H9 (cell line): ENCODE measurements around the gene CROT. TPM values are rescaled to one million over a fixed set of nuclear protein-coding genes. Genes with fewer than 3 reads are reported as not detected.

Source experiments
- DNase-seq: peaks from one replicate; pipeline ENCODE4 v3.0.0-alpha.2; 2017
- H2AFZ ChIP-seq: one replicate; pipeline ENCODE4 v1.6.1; 2013; ENCODE audit warnings: mild to moderate bottlenecking, low read length, control low read depth, moderate library complexity
- H2AK5ac ChIP-seq: 2 replicates; pipeline ENCODE4 v1.6.1; 2013; ENCODE audit warnings: low read length, control low read depth, mixed read lengths; ENCODE audit not compliant: insufficient read length
- H2BK120ac ChIP-seq: one replicate; pipeline ENCODE4 v1.6.1; 2013; ENCODE audit warnings: low read depth, mild to moderate bottlenecking, low read length, control low read depth, inconsistent platforms; ENCODE audit not compliant: poor library complexity, severe bottlenecking
- H2BK12ac ChIP-seq: 2 replicates; pipeline ENCODE4 v1.6.1; 2013; ENCODE audit warnings: low read length, control low read depth, mixed read lengths, low read depth; ENCODE audit not compliant: insufficient read length
- H2BK15ac ChIP-seq: 2 replicates; pipeline ENCODE4 v1.6.1; 2013; ENCODE audit warnings: low read depth, low read length, control low read depth
- H2BK20ac ChIP-seq: one replicate; pipeline ENCODE4 v1.6.1; 2013; ENCODE audit warnings: low read depth, mild to moderate bottlenecking, low read length, control low read depth, inconsistent platforms; ENCODE audit not compliant: poor library complexity, severe bottlenecking
- H2BK5ac ChIP-seq: 2 replicates; pipeline ENCODE4 v1.6.1; 2013; ENCODE audit warnings: low read length, control low read depth, mixed read lengths; ENCODE audit not compliant: insufficient read length
- H3K14ac ChIP-seq: 2 replicates; pipeline ENCODE4 v1.6.1; 2013; ENCODE audit warnings: low read length, control low read depth; ENCODE audit not compliant: insufficient read depth
- H3K18ac ChIP-seq: 2 replicates; pipeline ENCODE4 v1.6.1; 2013; ENCODE audit warnings: low read depth, mild to moderate bottlenecking, mixed read lengths, low read length, control low read depth; ENCODE audit not compliant: insufficient read length
- H3K23ac ChIP-seq: 2 replicates; pipeline ENCODE4 v1.6.1; 2013; ENCODE audit warnings: low read length, control low read depth, mixed read lengths, low read depth; ENCODE audit not compliant: insufficient read length
- H3K23me2 ChIP-seq: 2 replicates; pipeline ENCODE4 v1.6.1; 2013; ENCODE audit warnings: low read depth, mild to moderate bottlenecking, mixed read lengths, low read length, control low read depth; ENCODE audit not compliant: insufficient read length, poor library complexity, severe bottlenecking
- H3K27ac ChIP-seq: 2 replicates; pipeline ENCODE4 v1.5.1; 2013; ENCODE audit warnings: low read length, control low read depth, mixed read lengths, low read depth; ENCODE audit not compliant: insufficient read length
- H3K27me3 ChIP-seq: 2 replicates; pipeline ENCODE4 v1.6.1; 2013; ENCODE audit warnings: low read length, control low read depth, inconsistent platforms; ENCODE audit not compliant: insufficient read depth
- H3K4ac ChIP-seq: 2 replicates; pipeline ENCODE4 v1.6.1; 2013; ENCODE audit warnings: low read depth, mild to moderate bottlenecking, control low read depth, inconsistent platforms, low read length, moderate library complexity
- H3K4me1 ChIP-seq: 2 replicates; pipeline ENCODE4 v1.6.1; 2013; ENCODE audit warnings: low read length, control low read depth, inconsistent platforms; ENCODE audit not compliant: insufficient read depth
- H3K4me2 ChIP-seq: 2 replicates; pipeline ENCODE4 v1.6.1; 2013; ENCODE audit warnings: low read length, control low read depth, mixed read lengths; ENCODE audit not compliant: insufficient read length, insufficient read depth
- H3K56ac ChIP-seq: 2 replicates; pipeline ENCODE4 v1.6.1; 2013; ENCODE audit warnings: low read depth, mild to moderate bottlenecking, mixed read lengths, low read length, control low read depth; ENCODE audit not compliant: insufficient read length
- H3K79me1 ChIP-seq: 2 replicates; pipeline ENCODE4 v1.6.1; 2013; ENCODE audit warnings: low read depth, mild to moderate bottlenecking, moderate library complexity, low read length, control low read depth, inconsistent platforms; ENCODE audit not compliant: insufficient read depth, poor library complexity, severe bottlenecking
- H3K79me2 ChIP-seq: 2 replicates; pipeline ENCODE4 v1.6.1; 2013; ENCODE audit warnings: low read length, control low read depth, inconsistent platforms; ENCODE audit not compliant: insufficient read depth
- H3K9ac ChIP-seq: 2 replicates; pipeline ENCODE4 v1.6.1; 2013; ENCODE audit warnings: low read length, control low read depth, mixed read lengths; ENCODE audit not compliant: insufficient read length; ENCODE audit errors: extremely low read depth
- H3K9me3 ChIP-seq: one replicate; pipeline ENCODE4 v1.6.1; 2013; ENCODE audit warnings: low read depth, low read length, inconsistent platforms; ENCODE audit not compliant: control insufficient read depth
- H3T11ph ChIP-seq: one replicate; pipeline ENCODE4 v1.6.1; 2013; ENCODE audit warnings: mild to moderate bottlenecking, low read length, control low read depth, inconsistent platforms
- H4K20me1 ChIP-seq: one replicate; pipeline ENCODE4 v1.6.1; 2013; ENCODE audit not compliant: control insufficient read depth, insufficient read length, insufficient read depth
- H4K5ac ChIP-seq: 2 replicates; pipeline ENCODE4 v1.6.1; 2013; ENCODE audit warnings: low read depth, mild to moderate bottlenecking, mixed read lengths, low read length, control low read depth; ENCODE audit not compliant: insufficient read length
- H4K8ac ChIP-seq: replicated peaks from 2 replicates; pipeline ENCODE4 v1.6.1; 2013; ENCODE audit warnings: low read length, control low read depth, mixed read lengths, low read depth; ENCODE audit not compliant: insufficient read length
- H4K91ac ChIP-seq: 2 replicates; pipeline ENCODE4 v1.6.1; 2013; ENCODE audit warnings: low read depth, mild to moderate bottlenecking, moderate library complexity, mixed read lengths, low read length, control low read depth; ENCODE audit not compliant: insufficient read length
- H3K27ac Mint-ChIP-seq, 3 experiments: 2 replicates in 2 of 3; 3 replicates in 1 of 3; pipeline ENCODE4 v1.8.0; 2020 to 2021; ENCODE audit warnings: mixed read lengths in 3 of 3, mild to moderate bottlenecking in 1 of 3, moderate library complexity in 1 of 3
- H3K27me3 Mint-ChIP-seq: 2 replicates; pipeline ENCODE4 v1.8.0; 2021; ENCODE audit warnings: low read depth, mild to moderate bottlenecking, moderate library complexity, mixed read lengths
- H3K36me3 Mint-ChIP-seq, 3 experiments: 2 replicates in 2 of 3; 3 replicates in 1 of 3; pipeline ENCODE4 v1.8.0; 2020 to 2021; ENCODE audit warnings: low read depth in 3 of 3, mixed read lengths in 3 of 3; ENCODE audit not compliant: insufficient read depth in 1 of 3
- H3K4me1 Mint-ChIP-seq, 2 experiments: 2 replicates each; pipeline ENCODE4 v1.8.0; 2020; ENCODE audit warnings: mixed read lengths in 2 of 2
- H3K4me3 Mint-ChIP-seq, 2 experiments: 2 replicates in 1 of 2; 3 replicates in 1 of 2; pipeline ENCODE4 v1.8.0; 2020 to 2021; ENCODE audit warnings: mild to moderate bottlenecking in 2 of 2, mixed read lengths in 2 of 2, moderate library complexity in 1 of 2
- H3K9me3 Mint-ChIP-seq, 2 experiments: 2 replicates in 1 of 2; 3 replicates in 1 of 2; pipeline ENCODE4 v1.8.0; 2020; ENCODE audit warnings: mild to moderate bottlenecking in 2 of 2, mixed read lengths in 2 of 2, moderate library complexity in 1 of 2
- WGBS: extraction: QIAGEN DNeasy Blood & Tissue Kit; methylation state at CpG from one replicate; pipeline ENCODE4 v1.1.7; 2013; ENCODE audit warnings: missing lambda C conversion rate, low lambda C conversion rate, mixed read lengths; ENCODE audit not compliant: insufficient read length; ENCODE audit errors: extremely low coverage; 5-methylcytosine and 5-hydroxymethylcytosine counted together
- total RNA-seq: library from RNA; stranded (reverse); gene quantifications from 2 replicates; pipeline ENCODE4 v1.2.1, GENCODE V29; 2021
- TF ChIP-seq, protein P1 (sequence below): fragments of 200-600 bp; sonication (generic); conservative IDR thresholded peaks from 3 replicates; pipeline ENCODE4 v1.8.0; 2021; ENCODE audit warnings: antibody characterized with exemption, mild to moderate bottlenecking

Gene CROT
- total RNA-seq, 1 experiment from 2014 or later = 6.0 TPM

DNA sequence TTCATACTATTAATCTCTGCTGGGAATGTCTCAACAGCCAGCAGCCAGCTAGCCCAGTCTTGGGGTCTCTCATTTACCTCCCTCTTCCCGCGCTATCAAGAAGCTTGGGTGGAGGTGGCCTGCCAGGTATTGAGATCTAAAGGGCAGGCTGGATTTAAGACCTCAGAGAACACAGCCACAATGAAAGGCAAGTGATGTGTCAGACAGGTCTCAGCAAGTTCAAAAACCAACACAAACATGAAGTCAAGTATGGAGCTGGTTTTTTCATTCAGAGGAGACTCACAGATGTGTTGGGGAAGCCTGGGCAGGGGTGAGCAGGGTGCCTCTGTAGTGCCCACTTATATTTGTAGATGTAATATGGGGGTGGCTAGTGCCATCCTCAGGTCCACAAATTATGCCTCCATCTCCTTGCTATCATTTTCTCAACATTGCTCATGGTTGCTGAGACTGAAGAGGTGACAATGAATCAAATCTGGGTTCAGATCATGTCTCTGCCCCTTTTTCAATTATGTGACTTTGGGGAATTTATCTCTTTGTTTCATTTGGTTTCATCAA lies 27.7 kb upstream of the CROT start:
- Histone ChIP-seq H3K9me3 (no peaks in the 10 kb centered on the region), H3T11ph (no peak overlapping the region), H2BK12ac (no peak overlapping the region), H4K5ac (no peak overlapping the region), H3K4ac (no peak overlapping the region), H4K20me1 (no peaks in the 10 kb centered on the region), H2BK20ac (no peak overlapping the region), H3K14ac (no peak overlapping the region), H2AK5ac (no peak overlapping the region), H2BK15ac (no peak overlapping the region), H2AFZ (no peak overlapping the region), H3K23me2 (no peaks in the 10 kb centered on the region), H4K8ac (no peak overlapping the region), H3K9ac (no peak overlapping the region), H3K4me1 (no peaks in the 10 kb centered on the region), H3K27me3 (no peaks in the 10 kb centered on the region), H3K79me2 (no peaks in the 10 kb centered on the region), H3K18ac (no peak overlapping the region), H2BK5ac (no peak overlapping the region), H2BK120ac (no peak overlapping the region), H3K56ac (no peak overlapping the region), H3K4me2 (no peak overlapping the region), H4K91ac (no peak overlapping the region), H3K27ac (no peak overlapping the region), H3K23ac (no peak overlapping the region), H3K79me1 (no peaks in the 10 kb centered on the region)
- peaks cover 4 to 11% (median 11%) of the 10 kb centered on the region in 3 experiments; a peak in 6 of 7 replicates for H3K36me3 Mint-ChIP-seq
- TF ChIP-seq, protein P1, sequence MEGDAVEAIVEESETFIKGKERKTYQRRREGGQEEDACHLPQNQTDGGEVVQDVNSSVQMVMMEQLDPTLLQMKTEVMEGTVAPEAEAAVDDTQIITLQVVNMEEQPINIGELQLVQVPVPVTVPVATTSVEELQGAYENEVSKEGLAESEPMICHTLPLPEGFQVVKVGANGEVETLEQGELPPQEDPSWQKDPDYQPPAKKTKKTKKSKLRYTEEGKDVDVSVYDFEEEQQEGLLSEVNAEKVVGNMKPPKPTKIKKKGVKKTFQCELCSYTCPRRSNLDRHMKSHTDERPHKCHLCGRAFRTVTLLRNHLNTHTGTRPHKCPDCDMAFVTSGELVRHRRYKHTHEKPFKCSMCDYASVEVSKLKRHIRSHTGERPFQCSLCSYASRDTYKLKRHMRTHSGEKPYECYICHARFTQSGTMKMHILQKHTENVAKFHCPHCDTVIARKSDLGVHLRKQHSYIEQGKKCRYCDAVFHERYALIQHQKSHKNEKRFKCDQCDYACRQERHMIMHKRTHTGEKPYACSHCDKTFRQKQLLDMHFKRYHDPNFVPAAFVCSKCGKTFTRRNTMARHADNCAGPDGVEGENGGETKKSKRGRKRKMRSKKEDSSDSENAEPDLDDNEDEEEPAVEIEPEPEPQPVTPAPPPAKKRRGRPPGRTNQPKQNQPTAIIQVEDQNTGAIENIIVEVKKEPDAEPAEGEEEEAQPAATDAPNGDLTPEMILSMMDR = no peak
- no peaks in the 10 kb centered on the region for H3K27me3 Mint-ChIP-seq
- no CpG with 5 or more reads among the region's 2 CpGs for WGBS
- peaks cover 9 to 23% of the 10 kb centered on the region in 2 experiments for H3K9me3 Mint-ChIP-seq
- no peak for DNase-seq
- no peak overlapping the region for H3K27ac Mint-ChIP-seq
- H3K4me3 Mint-ChIP-seq = no peak overlapping the region
- H3K4me1 Mint-ChIP-seq = peaks cover 6 to 12% of the 10 kb centered on the region in 2 experiments; a peak in 2 of 4 replicates
